Measurements from ENCODE around the gene NXPE3. TPM values are rescaled to one million over a fixed set of nuclear protein-coding genes. Genes with fewer than 3 reads are reported as not detected.

Gene NXPE3
- total and polyA plus RNA-seq, 2 of the 8 experiments (the other 6 are each of a cell fraction or from before 2014, with no cell fraction given): 10.9 to 22.7 TPM

DNA sequence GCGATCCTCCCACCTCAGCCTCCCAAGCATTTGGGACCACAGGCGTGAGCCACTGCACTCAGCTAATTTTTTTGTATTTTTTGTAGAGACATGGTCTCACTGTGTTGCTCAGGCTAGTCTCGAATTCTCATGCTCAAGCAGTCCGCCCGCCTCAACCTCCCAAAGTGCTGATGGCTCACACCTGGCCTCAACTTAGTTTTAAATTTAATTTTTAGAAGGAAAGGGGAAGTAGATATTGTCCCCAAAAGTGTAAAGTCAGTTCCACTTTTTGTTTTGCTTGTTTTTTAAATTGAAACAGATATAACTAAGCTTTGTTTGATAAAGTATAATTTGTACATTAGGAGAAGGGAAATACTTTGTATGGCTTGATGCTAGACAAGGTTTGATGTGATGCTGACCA lies 39.0 kb downstream of the NXPE3 start:
- Histone ChIP-seq H3K56ac (replicated peaks; ENCODE audit: insufficient read length, low read depth, low read length) (no peak overlapping the region), H4K91ac (replicated peaks; ENCODE audit: insufficient read length, low read length) (no peak overlapping the region), H3K18ac (ENCODE audit: extremely low read depth, low read length) (no peak overlapping the region), H2BK120ac (replicated peaks; ENCODE audit: low read depth, low read length) (no peak overlapping the region), H3K4me3 (ENCODE audit: extremely low read depth in 1 of 4, insufficient read depth in 2 of 4, low read depth in 3 of 4, low read length in 4 of 4) (no peak overlapping the region), H3K27me3 (replicated peaks in 1 of 4; ENCODE audit: control insufficient read depth in 3 of 4, extremely low read depth in 1 of 4, insufficient read depth in 3 of 4, low read length in 3 of 4) (no peaks in the 10 kb centered on the region), H2BK20ac (ENCODE audit: low read length) (no peak overlapping the region), H3K9ac (replicated peaks in 1 of 4; ENCODE audit: extremely low read depth in 1 of 4, low read depth in 3 of 4, low read length in 3 of 4) (no peak overlapping the region), H3K36me3 (ENCODE audit: control insufficient read depth in 2 of 4, insufficient read depth in 4 of 4, low read length in 3 of 4) (peaks cover 0 to 11% (median 5%) of the 10 kb centered on the region in 4 experiments; a peak in 4 of 8 replicates), H2BK15ac (ENCODE audit: low read length) (no peak overlapping the region), H3K27ac (ENCODE audit: low read depth, low read length) (no peak overlapping the region), H3K4ac (replicated peaks; ENCODE audit: insufficient read length, low read depth, low read length) (no peak overlapping the region), H3K4me1 (replicated peaks in 1 of 4; ENCODE audit: control insufficient read depth in 3 of 4, insufficient read depth in 4 of 4, low read length in 3 of 4) (no peaks in the 10 kb centered on the region), H3K79me2 (ENCODE audit: control insufficient read depth in 1 of 2, insufficient read depth in 2 of 2, low read length in 2 of 2) (no peaks in the 10 kb centered on the region), H3K4me2 (ENCODE audit: insufficient read depth in 1 of 2, low read depth in 2 of 2, low read length in 2 of 2) (no peak overlapping the region), H3K79me1 (ENCODE audit: low read depth, low read length) (no peaks in the 10 kb centered on the region; the same call in 1 of the 2 replicates), H4K20me1 (replicated peaks in 1 of 2; ENCODE audit: control insufficient read depth in 1 of 2, insufficient read depth in 2 of 2, low read length in 2 of 2) (no peaks in the 10 kb centered on the region), H2BK12ac (ENCODE audit: low read depth, low read length) (no peak overlapping the region), H4K5ac (ENCODE audit: insufficient read length, low read depth, low read length) (no peak overlapping the region), H2AK5ac (ENCODE audit: low read depth, low read length) (no peak overlapping the region), H4K8ac (ENCODE audit: extremely low read depth, insufficient read depth, low read length) (no peak overlapping the region), H3K23me2 (ENCODE audit: low read depth, low read length) (no peaks in the 10 kb centered on the region), H2BK5ac (ENCODE audit: low read depth, low read length) (no peak overlapping the region), H3K14ac (ENCODE audit: insufficient read length) (no peak overlapping the region), H3K9me3 (ENCODE audit: insufficient read depth in 2 of 2, low read depth in 1 of 2, low read length in 1 of 2) (no peaks in the 10 kb centered on the region), H2AFZ (ENCODE audit: low read length) (no peak overlapping the region), H3K23ac (ENCODE audit: insufficient read length) (no peak overlapping the region)
- FAIRE-seq (no peak), DNase-seq (ENCODE audit: low read depth in 1 of 2, low spot score in 2 of 2) (no peak)
- ChIA-PET CTCF (ENCODE audit: partially characterized antibody) (interaction anchor here (1.0 to 2.3 kb wide), 3 partner anchors 15 to 407 kb away, joined by 4 to 18 read pairs (median 12); no protein-coding TSS in a partner anchor), POLR2A (ENCODE audit: partially characterized antibody) (interaction anchor here (1.0 to 3.2 kb wide), 2 partner anchors 10 to 31 kb away, joined by 3 to 14 read pairs; partner anchors contain the start of gene NFKBIZ)
- 88% methylated on average over 5 of the region's 5 CpGs; no CpG with 5 or more reads in 1 of the 2 experiments for WGBS, 2 experiments (ENCODE audit: extremely low coverage in 1 of 2, insufficient coverage in 1 of 2, insufficient read length in 1 of 2, insufficient replicate concordance in 2 of 2, low coverage in 1 of 2, low lambda C conversion rate in 2 of 2, missing lambda C conversion rate in 1 of 2)
- no peak for TF ChIP-seq YY1 (IDR thresholded peaks at IDR 0.05; ENCODE audit: low read depth, low read length)
- no peak for TF ChIP-seq CBX8 (IDR thresholded peaks at IDR 0.05; ENCODE audit: borderline replicate concordance, low read depth, low read length)
- TF ChIP-seq POU5F1 (IDR thresholded peaks at IDR 0.05; ENCODE audit: low read depth, low read length): no peak
- no peak for TF ChIP-seq SUZ12 (IDR thresholded peaks at IDR 0.05; ENCODE audit: low read length)
- TF ChIP-seq, protein P1, sequence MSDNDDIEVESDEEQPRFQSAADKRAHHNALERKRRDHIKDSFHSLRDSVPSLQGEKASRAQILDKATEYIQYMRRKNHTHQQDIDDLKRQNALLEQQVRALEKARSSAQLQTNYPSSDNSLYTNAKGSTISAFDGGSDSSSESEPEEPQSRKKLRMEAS (IDR thresholded peaks at IDR 0.05): no peak
- TF ChIP-seq RBBP5 (IDR thresholded peaks at IDR 0.05; ENCODE audit: borderline replicate concordance, low read depth, low read length): no peak
- no peak for TF ChIP-seq KDM4A (IDR thresholded peaks at IDR 0.05; ENCODE audit: low read depth, low read length, severe bottlenecking)
- TF ChIP-seq, protein P2, sequence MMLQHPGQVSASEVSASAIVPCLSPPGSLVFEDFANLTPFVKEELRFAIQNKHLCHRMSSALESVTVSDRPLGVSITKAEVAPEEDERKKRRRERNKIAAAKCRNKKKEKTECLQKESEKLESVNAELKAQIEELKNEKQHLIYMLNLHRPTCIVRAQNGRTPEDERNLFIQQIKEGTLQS (IDR thresholded peaks at IDR 0.05; ENCODE audit: insufficient read depth, low read depth, low read length): no peak
- no peak for TF ChIP-seq BACH1 (IDR thresholded peaks at IDR 0.05; ENCODE audit: low read length)
- TF ChIP-seq SAP30 (IDR thresholded peaks at IDR 0.05; ENCODE audit: insufficient read depth, insufficient replicate concordance, low read length): no peak
- no peak for TF ChIP-seq POLR2A (IDR thresholded peaks at IDR 0.05; ENCODE audit: control extremely low read depth in 1 of 2, low read depth in 2 of 2, low read length in 2 of 2)
